Measurements from ENCODE around the gene RAB8A. TPM values are rescaled to one million over a fixed set of nuclear protein-coding genes. Genes with fewer than 3 reads are reported as not detected.
"Not testable (repeated sequence)": the region's sequence is repeated elsewhere in the genome, so short reads cannot be mapped to it uniquely, and the experiment has no call there.

RAB8A gene
- polyA plus RNA-seq, 3 donors: 101 to 107 (median 105) TPM

GRCh38 chr19:16106121-16106520, 5.6 kb upstream of the RAB8A start:
- no peak for DNase-seq (ENCODE audit: low read depth in 3 of 3, low spot score in 2 of 3)

- no peak for DNase-seq (ENCODE audit: low read depth in 3 of 3, low spot score in 2 of 3)
Observed at GRCh38 chr19:16111909-16112752, 442 bp downstream of the RAB8A start.

GRCh38 chr19:16112778-16113177, 1.1 kb downstream of the RAB8A start:
- DNase-seq (ENCODE audit: low read depth in 3 of 3, low spot score in 2 of 3): no peak

- no peak for DNase-seq (ENCODE audit: low read depth in 3 of 3, low spot score in 2 of 3)
Observed at GRCh38 chr19:16113727-16114126, 2.0 kb downstream of the RAB8A start.

GRCh38 chr19:16115301-16116039, 3.8 kb downstream of the RAB8A start:
- no peak for DNase-seq (ENCODE audit: low read depth in 3 of 3, low spot score in 2 of 3)

GRCh38 chr19:16116067-16116466, 4.4 kb downstream of the RAB8A start:
- DNase-seq (ENCODE audit: low read depth in 3 of 3, low spot score in 2 of 3): no peak

GRCh38 chr19:16117594-16118033, 5.9 kb downstream of the RAB8A start:
- DNase-seq (ENCODE audit: low read depth in 3 of 3, low spot score in 2 of 3): no peak

GRCh38 chr19:16118489-16119033, 6.9 kb downstream of the RAB8A start:
- no peak for DNase-seq (ENCODE audit: low read depth in 3 of 3, low spot score in 2 of 3)

- not testable (repeated sequence) for DNase-seq (ENCODE audit: low read depth in 3 of 3, low spot score in 2 of 3)
Observed at GRCh38 chr19:16119075-16119857, 7.6 kb downstream of the RAB8A start.

- DNase-seq (ENCODE audit: low read depth in 3 of 3, low spot score in 2 of 3): no peak
Observed at GRCh38 chr19:16121141-16121540, 9.5 kb downstream of the RAB8A start.

GRCh38 chr19:16121967-16122366, 10.3 kb downstream of the RAB8A start:
- DNase-seq (ENCODE audit: low read depth in 3 of 3, low spot score in 2 of 3): no peak

- no peak for DNase-seq (ENCODE audit: low read depth in 3 of 3, low spot score in 2 of 3)
Observed at GRCh38 chr19:16124953-16125352, 13.3 kb downstream of the RAB8A start.

GRCh38 chr19:16125737-16126495, 14.2 kb downstream of the RAB8A start:
- no peak for DNase-seq (ENCODE audit: low read depth in 3 of 3, low spot score in 2 of 3)

- no peak for DNase-seq (ENCODE audit: low read depth in 3 of 3, low spot score in 2 of 3)
Observed at GRCh38 chr19:16127080-16127479, 15.4 kb downstream of the RAB8A start.

- no peak for DNase-seq (ENCODE audit: low read depth in 3 of 3, low spot score in 2 of 3)
Observed at GRCh38 chr19:16127776-16128371, 16.2 kb downstream of the RAB8A start.

- no peak for DNase-seq (ENCODE audit: low read depth in 3 of 3, low spot score in 2 of 3)
Observed at GRCh38 chr19:16131648-16132047, 20.0 kb downstream of the RAB8A start.

GRCh38 chr19:16133818-16134217, 22.1 kb downstream of the RAB8A start:
- no peak for DNase-seq (ENCODE audit: low read depth in 3 of 3, low spot score in 2 of 3)

- DNase-seq (ENCODE audit: low read depth in 3 of 3, low spot score in 2 of 3): no peak
Observed at GRCh38 chr19:16134510-16134909, 22.8 kb downstream of the RAB8A start.

- DNase-seq (ENCODE audit: low read depth in 3 of 3, low spot score in 2 of 3): no peak
Observed at GRCh38 chr19:16135430-16136127, 23.9 kb downstream of the RAB8A start.

Data from right renal cortex interstitium (tissue), 3 donors.